ENCODE data around the gene NXPE3.
"Not testable (repeated sequence)": the region's sequence is repeated elsewhere in the genome, so short reads cannot be mapped to it uniquely, and the experiment has no call there.

The NXPE3 gene

DNA sequence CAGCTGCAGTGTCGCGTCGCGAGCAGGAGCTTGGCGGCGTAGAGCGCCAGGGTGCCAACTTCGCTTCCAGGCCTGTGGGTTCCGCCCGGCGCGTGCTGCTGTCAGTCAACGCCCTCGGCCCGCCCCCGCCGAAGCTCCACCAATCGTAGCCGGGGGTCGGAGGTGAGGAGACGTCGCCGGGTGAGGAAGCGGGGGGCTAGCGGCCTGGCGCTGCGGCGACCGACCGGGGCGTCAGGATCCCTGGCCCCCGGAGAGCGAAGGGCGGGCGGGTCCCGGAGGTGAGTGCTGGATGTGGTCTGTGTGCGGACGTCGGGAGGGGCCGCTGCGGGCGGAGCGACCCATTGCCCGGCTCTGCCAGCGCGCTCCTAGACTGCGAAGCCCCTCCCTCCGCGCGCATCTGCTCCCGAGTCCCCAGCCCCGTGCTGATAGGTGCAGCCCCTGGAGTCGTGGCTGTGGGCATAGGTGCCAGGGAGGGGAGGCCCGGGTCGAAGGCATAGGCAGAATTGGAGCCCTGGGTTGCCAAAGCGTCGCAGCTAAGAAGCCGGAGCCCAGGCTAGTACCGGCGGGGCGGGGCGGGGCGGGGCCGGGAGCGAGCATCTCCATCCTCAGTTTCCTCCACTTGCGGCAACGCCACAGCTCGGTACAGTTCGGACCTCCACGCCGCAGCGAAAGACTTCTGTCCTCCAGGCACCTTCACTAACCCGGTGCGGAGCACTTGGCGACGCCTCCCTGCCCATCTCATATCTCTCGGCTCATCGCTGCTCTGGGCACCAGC lies at the start of gene NXPE3:
Gene NXPE3, plus strand, starts transcription at position 165 of the 775 bp plus-strand sequence. CDS start 6,386 bp downstream, outside the sequence.
- DNase-seq (ENCODE audit: low read depth in 2 of 2): peak; percentile 47 to 52

DNA sequence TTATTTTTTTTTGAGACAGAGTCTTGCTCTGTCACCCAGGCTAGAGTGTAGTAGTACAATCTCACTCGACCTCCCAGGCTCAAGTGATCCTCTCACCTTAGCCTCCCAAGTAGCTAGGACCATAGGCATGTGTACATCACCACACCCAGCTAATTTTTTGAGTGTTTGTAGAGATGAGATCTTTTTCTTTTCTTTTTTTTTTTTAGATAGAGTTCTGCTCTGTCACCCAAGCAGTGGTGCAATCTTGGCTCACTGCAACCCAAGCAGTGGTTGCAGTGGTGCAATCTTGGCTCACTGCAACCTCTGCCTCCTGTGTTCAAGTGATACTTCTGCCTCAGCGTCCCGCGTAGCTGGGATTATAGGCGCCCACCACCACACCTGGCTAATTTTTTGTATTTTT lies 49.4 kb upstream of the NXPE3 start:
- no peak for DNase-seq (ENCODE audit: low read depth in 2 of 2)

DNA sequence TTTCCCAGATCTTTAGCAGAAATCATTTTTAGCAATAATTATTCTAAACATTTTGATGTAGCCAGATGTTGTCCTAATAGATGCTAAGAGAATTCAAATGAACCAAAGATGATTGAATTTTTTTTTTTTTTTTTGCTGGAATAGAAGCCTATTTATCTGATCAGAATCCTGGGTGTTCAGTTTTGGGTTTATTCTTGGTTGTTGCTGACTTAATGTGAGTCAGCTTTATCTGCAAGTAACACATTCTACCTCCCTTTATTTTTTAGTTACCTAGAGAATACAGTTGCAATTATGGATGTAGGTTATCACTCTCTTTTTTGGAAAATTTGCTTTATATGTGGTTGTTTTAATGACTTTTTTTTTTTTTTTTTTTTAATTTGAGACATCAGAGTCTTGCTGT lies 48.2 kb upstream of the NXPE3 start:
- DNase-seq (ENCODE audit: low read depth in 2 of 2): no peak

DNA sequence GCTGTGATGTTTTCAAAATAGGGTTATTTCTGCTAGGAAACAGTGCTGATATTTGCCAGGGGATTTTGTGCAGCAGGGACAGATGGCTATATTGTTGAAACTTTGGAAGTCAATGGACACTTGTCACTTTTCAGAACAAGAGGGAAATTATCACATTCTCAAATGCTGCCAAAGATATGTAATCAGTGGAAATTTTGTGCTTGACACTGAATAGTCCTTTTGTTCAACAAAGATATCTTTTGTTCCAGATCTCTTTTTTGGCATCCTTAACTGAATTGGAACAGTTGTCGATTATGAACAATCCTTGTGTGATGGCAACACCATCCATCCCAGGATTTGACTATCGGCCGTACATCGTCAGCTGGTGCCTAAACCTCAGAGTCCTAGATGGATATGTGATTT lies 46.8 kb upstream of the NXPE3 start:
- DNase-seq (ENCODE audit: low read depth in 2 of 2): no peak

DNA sequence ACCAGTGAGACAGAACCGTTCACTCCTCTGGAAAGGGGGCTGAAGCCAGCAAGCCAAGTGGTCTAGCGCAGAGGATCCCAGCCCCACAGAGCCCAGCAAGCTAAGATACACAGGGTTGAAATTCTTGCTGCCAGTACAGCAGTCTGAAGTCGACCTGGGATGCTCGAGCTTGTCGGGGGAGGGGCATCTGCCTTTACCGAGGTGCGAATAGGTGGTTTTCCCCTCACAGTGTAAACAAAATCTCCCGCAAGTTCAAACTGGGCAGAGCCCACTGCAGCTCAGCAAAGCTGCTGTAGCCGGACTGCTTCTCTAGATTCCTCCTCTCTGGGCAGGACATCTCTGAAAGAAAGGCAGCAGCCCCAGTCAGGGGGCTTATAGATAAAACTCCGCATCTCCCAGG lies 43.2 kb upstream of the NXPE3 start:
- no peak for DNase-seq (ENCODE audit: low read depth in 2 of 2)

DNA sequence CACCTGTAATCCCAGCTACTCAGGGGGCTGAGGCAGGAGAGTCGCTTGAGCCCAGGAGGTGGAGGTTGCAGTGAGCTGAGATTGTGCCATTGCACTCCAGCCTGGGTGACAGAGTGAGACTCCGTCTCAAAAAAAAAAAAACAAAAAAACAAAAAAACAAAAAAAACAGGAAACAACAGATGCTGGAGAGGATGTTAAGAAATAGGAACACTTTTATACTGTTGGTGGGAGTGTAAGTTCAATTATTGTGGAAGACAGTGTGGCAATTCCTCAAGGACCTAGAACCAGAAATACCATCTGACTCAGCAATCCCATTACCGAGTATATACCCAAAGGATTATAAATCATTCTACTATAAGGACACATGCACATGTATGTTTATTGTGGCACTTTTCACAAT lies 37.1 kb upstream of the NXPE3 start:
- not testable (repeated sequence) for DNase-seq (ENCODE audit: low read depth in 2 of 2)

DNA sequence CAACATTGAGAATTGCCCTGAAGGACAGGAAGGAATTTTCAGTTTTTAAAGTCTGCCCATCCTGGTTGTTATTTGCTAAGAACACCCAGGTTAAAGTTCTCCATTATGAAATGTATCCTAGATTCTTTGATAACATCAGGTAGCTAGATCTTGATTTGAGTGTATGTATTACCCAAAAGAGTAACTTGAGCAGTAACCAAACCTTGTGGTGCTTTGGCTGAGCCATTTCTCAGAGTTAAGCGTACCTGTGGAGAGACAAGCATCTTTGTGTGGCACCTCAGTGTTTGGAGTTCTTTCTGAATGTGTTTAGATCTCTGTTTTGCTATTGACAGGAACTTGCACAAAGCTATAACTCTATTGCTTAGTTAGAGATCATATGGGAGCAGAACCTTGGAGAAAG lies 34.2 kb upstream of the NXPE3 start:
- no peak for DNase-seq (ENCODE audit: low read depth in 2 of 2)

DNA sequence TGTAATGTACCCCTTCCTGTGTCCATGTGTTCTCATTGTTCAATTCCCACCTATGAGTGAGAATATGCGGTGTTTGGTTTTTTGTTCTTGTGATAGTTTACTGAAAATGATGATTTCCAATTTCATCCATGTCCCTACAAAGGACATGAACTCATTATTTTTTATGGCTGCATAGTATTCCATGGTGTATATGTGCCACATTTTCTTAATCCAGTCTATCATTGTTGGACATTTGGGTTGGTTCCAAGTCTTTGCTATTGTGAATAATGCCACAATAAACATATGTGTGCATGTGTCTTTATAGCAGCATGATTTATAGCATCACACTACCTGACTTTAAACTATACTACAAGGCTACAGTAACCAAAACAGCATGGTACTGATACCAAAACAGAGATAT lies 33.1 kb upstream of the NXPE3 start:
- not testable (repeated sequence) for DNase-seq (ENCODE audit: low read depth in 2 of 2)

DNA sequence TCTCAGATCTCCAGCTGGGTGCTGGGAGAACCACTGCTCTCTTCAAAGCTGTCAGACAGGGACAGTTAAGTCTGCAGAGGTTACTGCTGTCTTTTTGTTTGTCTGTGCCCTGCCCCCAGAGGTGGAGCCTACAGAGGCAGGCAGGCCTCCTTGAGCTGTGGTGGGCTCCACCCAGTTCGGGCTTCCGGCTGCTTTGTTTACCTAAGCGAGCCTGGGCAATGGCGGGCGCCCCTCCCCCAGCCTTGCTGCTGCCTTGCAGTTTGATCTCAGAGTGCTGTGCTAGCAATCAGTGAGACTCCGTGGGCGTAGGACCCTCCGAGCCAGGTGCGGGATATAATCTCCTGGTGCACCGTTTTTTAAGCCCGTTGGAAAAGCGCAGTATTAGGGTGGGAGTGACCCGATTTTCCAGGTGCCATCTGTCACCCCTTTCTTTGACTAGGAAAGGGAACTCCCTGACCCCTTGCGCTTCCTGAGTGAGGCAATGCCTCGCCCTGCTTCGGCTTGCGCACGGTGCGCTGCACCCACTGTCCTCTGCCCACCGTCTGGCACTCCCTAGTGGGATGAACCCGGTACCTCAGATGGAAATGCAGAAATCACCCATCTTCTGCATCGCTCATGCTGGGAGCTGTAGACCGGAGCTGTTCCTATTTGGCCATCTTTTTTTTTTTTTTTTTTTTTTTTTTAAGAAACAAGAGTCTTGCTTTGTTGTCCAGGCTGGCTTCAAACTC lies 25.5 kb upstream of the NXPE3 start:
- DNase-seq (ENCODE audit: low read depth in 2 of 2): not testable (repeated sequence)

DNA sequence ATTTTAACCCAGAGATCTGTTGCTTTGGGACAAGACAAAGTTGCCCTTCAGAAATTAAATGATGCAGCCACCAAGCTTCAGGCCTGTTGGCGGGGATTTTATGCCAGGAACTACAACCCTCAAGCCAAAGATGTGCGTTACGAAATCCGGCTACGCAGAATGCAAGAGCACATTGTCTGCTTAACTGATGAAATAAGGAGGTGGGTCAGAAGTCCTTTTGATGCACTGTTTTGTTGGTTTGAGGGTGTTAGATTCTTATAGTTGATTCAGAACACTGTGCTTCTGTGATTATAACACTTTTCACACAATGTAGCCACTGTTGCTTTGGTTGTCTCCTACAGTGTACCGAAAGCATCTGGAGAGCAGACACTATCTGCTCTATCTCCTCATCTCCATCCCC lies 20.8 kb upstream of the NXPE3 start:
- no peak for DNase-seq (ENCODE audit: low read depth in 2 of 2)

DNA sequence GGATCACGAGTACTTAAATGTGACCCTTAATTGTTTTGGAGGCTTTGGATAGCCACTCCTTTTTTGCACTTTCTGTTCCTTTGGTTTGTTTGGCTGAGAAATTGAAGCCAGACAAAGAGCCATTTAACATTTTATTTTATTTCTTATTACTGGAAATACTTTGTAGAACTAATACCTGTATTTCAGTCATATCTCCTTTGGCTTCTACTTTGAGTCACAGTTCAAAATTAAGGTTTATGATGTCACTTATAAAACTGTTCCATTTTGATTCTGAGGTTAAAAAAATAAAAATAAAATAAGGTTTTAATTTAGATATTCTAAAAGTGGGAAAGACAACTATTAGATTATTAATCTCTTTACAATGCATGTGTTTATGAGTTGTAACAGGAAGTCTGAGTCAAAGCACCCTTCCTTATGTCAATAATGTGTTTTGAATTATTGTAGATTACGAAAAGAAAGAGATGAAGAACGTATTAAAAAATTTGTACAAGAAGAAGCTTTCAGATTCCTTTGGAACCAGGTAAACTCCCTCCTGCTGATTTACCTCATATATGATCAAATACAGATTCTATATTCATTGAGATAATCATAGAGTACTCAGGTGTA lies 16.9 kb upstream of the NXPE3 start:
- no peak for DNase-seq (ENCODE audit: low read depth in 2 of 2)

DNA sequence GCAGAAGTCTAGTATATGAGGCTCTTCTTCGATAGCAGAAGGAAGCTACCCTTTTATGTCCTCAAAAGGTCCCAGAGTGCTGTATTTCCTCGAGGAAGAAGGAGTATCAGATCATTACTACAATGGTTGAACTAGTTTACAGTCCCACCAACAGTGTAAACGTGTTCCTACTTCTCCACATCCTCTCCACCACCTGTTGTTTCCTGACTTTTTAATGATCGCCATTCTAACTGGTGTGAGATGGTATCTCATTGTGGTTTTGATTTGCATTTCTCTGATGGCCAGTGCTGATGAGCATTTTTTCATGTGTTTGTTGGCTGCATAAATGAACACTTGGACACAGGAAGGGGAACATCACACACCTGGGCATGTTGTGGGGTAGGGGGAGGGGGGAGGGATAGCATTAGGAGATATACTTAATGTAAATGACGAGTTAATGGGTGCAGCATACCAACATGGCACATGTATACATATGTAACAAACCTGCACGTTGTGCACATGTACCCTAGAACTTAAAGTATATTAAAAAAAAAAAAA lies 1.2 kb upstream of the NXPE3 start:
- not testable (repeated sequence) for DNase-seq (ENCODE audit: low read depth in 2 of 2)

DNA sequence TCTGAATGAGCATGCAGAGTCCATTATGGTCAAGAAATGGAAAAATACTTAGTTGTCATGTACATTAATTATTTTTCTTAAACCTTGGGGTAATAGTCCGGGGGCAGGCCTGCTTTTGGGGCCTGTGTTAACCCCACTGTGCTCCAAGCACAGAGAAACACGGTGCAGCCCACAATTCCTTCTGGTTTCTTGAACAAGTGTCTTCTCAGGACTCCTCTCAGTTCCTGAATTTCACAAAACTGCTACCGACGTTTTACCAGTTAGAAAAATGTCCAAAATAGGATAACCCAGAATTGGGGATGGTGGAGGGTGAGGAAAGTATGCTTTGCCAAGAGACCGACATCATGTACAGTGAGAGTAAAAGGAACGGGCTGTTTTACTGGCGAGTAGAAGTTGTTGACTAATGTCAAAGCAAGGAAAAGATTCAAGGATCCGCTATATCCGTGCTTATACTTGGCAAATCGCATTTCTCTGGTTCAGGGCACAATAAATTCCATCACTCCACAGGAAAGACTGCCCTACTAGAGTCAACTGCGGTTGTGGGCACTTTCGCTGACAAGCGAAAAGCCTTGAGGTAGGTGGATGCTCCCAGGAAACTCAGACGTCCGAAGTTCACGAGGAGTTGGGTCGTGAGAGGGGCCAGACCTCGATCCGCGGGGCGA lies 495 bp upstream of the NXPE3 start:
- no peak for DNase-seq (ENCODE audit: low read depth in 2 of 2)

DNA sequence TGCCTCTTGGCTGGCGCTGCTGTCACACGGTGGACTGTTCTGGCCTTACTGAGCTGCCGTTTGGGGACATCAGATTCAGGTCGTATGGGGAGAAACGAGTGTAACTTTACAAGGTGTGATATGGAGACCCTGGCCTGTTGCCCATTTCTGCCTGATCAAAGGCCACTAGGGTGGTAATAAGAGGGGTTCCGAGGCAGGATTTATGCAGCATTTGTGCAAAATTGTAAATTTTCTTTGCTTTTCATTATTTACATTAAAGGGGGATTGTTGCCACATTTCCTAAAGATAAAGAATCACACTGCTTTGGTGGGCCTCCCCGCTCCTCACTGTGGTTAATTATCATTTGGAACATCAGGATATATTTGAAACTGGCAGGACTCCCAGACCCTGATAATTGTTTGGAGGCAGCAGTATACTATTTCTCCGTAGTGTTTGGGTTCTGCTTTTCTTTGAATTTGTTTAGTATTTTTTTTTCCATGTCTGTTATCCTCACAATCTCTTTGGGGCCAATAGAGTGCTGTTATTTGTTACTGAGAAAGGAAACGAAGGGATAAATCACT lies 891 bp downstream of the NXPE3 start:
- DNase-seq (ENCODE audit: low read depth in 2 of 2): no peak

DNA sequence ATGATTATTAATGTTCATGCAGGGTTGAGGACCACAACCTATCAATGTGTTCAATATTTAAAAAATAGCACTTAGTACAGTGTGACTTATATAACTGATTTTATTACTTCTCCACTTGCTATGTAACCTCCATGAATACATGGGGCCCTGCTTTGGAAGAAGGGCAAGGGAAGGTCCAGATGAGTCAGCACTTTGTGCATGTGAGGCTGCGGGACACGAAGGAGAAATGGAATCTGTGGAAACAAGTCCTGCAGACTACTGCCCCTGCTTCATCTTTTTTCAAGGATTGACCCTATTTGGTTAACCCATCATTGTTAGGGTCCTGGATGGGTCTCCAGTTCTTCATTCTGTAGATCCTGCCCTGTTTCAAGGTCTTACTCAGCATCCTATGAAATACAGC lies 1.6 kb downstream of the NXPE3 start:
- DNase-seq (ENCODE audit: low read depth in 2 of 2): peak; percentile 45 to 49

DNA sequence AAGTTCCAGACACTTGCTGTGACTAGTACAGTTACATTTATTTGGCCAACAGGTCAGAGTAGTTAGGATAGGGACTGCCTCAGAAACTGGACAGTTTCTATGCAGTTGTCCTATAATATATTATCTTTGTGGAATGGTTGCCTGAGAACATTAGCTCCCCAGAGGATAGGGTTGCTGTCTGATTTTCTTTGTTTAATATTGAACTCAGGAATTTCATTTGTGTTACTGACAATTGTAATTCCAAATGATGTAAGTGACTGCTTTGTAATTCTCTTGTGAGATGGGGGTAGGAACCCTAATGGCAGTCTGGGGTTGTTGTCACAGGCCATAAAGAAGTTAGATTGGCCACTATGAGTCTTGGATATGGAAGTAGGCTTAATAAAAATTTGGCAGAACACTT lies 2.2 kb downstream of the NXPE3 start:
- no peak for DNase-seq (ENCODE audit: low read depth in 2 of 2)

DNA sequence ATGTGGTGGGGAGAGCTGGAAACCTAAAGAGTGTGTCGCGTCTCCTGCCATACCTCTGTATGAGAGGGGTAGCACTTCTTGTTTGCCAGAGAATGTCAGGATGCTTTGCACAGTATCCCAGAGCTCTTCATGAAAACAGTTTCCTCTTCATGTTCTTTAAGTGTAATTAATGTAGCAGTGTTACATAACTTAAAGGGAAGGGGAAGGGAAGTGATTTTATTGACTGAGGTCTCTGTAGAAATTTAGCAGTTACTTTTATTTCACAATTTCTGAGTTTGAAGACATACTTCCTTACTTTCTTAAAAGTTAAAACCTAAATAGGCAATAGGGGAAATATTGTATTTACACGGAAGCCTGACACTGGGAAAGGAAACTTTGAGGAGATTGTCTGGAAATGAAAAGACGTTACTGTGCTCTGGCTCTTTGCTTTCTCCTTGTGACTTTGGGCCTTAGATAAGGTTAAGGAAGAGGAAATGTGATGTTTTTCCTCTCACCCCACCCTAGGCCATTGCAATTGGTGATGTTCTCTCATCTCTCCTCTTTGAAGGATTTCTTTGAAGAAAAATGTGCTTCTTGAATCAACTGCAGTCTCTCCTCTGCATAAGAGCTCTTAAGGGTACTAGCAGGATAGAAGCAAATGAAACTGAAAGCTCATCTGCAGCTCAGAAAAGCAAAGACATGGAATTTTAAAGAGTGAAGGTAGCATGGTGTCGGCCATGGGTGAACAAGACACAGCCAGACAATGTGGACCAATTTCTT lies 6.0 kb downstream of the NXPE3 start:
- DNase-seq (ENCODE audit: low read depth in 2 of 2): no peak

DNA sequence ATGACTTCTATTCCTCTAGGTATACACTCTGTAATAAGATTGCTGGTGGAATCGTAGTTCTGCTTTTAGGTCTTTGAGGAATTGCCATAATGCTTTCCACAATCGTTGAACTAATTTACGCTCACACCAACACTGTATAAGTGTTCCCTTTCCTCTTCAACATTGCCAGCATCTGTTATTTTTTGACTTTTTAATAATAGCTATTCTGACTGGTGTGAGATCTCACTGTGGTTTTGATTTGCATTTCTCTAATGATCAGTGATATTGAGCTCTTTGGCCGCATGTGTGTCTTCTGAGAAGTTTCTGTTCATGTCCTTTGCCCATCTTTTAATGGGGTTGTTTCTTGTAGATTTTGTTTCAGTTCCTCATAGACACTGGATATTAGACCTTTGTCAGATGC lies 12.8 kb downstream of the NXPE3 start:
- DNase-seq (ENCODE audit: low read depth in 2 of 2): no peak

DNA sequence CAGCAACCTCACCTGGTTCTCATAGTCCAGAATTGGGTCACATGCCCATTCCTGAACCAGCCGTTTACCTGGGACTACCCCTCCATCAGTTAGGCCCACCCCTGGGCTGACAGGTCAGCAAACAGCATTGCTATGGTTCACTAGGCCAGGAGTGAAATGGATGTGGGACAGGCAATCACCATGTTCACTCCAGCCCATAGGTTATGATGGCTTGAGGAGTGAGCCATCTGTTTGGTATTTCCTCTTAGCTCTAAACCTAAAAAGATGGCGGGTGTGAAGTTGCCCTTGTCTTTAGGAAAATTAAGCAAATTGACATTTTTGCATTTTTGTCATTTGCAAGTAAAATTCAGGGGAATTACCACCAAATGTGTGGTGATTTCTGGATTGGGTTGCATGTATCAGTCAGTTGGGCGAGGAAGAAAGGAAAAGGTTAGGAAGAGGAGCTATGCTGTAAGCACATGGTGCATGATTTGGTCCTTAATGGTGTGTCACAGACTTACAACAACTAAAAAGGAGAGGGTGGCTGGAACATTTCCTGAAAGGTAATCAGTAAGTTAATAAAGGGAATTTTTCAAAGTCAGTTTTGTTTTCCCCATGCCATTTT lies 17.2 kb downstream of the NXPE3 start:
- DNase-seq (ENCODE audit: low read depth in 2 of 2): no peak

DNA sequence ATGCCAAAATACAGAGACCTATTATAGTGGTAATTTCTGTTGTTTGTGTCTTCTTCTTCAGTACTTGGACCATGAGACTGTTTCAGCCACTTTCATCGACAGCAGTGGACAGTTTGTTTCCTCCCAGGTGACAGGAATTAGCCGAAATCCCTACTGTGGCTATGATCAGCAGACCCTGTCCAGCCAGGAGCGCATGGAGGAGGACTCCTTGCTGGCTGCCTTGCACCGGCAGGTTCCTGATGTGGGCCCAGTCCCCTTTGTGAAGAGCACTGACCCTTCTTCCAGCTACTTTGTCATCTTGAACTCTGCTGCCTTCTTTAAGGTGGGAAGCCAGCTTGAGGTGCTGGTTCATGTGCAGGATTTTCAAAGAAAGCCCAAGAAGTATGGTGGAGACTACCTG lies 22.2 kb downstream of the NXPE3 start:
- no peak for DNase-seq (ENCODE audit: low read depth in 2 of 2)

DNA sequence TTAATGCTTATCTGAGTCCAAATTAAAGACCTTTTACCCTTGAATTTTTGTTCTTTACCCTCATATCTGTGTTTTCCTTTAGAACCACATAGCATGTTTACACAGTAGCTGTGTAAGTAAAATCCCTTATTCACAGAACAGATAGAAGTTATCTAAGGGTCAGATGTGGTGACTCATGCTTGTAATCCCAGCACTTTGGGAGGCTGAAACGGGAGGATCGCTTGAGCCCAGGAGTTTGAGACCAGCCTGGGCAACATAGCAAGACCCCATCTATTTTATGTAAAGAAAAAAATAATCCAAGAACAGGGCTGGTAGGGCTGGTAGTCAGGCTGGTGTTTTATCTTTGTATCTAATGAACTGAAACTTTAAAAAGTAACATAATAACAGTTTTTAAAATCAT lies 23.2 kb downstream of the NXPE3 start:
- DNase-seq (ENCODE audit: low read depth in 2 of 2): no peak
